Left kidney (tissue), 1 donor: ENCODE measurements around the gene OXSR1. TPM values are rescaled to one million over a fixed set of nuclear protein-coding genes. Genes with fewer than 3 reads are reported as not detected.

ENCODE experiments used
- polyA plus RNA-seq: library from polyadenylated mRNA; unstranded; fragments of 120-200 nt; gene quantifications from one replicate; pipeline ENCODE4 v1.2.1, GENCODE V29; 2013; ENCODE audit not compliant: insufficient read length

Gene OXSR1
- polyA plus RNA-seq, 1 donor: 54.3 TPM

Other genes starting within 250 kb of the OXSR1 start
- 9.9 TPM for gene VILL, start 174.8 kb upstream of the OXSR1 start, polyA plus RNA-seq
- 20.2 TPM for gene PLCD1, start 135.9 kb upstream of the OXSR1 start, polyA plus RNA-seq
- gene DLEC1, start 126.3 kb upstream of the OXSR1 start, polyA plus RNA-seq: 2.0 TPM
- gene ACAA1, start 28.4 kb upstream of the OXSR1 start, polyA plus RNA-seq: 137 TPM
- gene MYD88, start 26.9 kb upstream of the OXSR1 start, polyA plus RNA-seq: 26.7 TPM
- 4.4 TPM for gene SLC22A13, start 100.3 kb downstream of the OXSR1 start, polyA plus RNA-seq
- gene SLC22A14, start 116.8 kb downstream of the OXSR1 start, polyA plus RNA-seq: 1.1 TPM
- gene XYLB, start 181.2 kb downstream of the OXSR1 start, polyA plus RNA-seq: 16.1 TPM